Heart right ventricle (tissue), 16 donors: Measurements from ENCODE around the gene PNKD. TPM values are rescaled to one million over a fixed set of nuclear protein-coding genes. Genes with fewer than 3 reads are reported as not detected.

Experiments used
- ATAC-seq, 8 donors: fragments of 200-7000 bp; cut with Tn5 transposase; one replicate each; pipeline ENCODE4 v1.9.1; 2020; ENCODE audit warnings: mild to moderate bottlenecking in 8 of 8, moderate library complexity in 8 of 8, moderate number of reproducible peaks in 1 of 8
- DNase-seq, 2 donors: peaks; one replicate each; pipeline ENCODE4 v3.0.0-alpha.2; 2020
- H3K27ac ChIP-seq, 10 donors: fragments of 200-600 bp; sonication (generic) in 2 of 10; one replicate each; pipeline versions ENCODE4 v1.5.0 to v1.8.0; 2020 to 2022; ENCODE audit warnings: mild to moderate bottlenecking in 3 of 10
- H3K27me3 ChIP-seq, 7 donors: fragments of 200-600 bp; one replicate each; pipeline ENCODE4 v1.8.0; 2021 to 2022; ENCODE audit warnings: mild to moderate bottlenecking in 2 of 7
- H3K36me3 ChIP-seq, 9 donors: fragments of 200-600 bp; sonication (generic) in 1 of 9; one replicate each; pipeline versions ENCODE4 v1.5.0 to v1.8.0; 2020 to 2022; ENCODE audit warnings: mild to moderate bottlenecking in 2 of 9
- H3K4me1 ChIP-seq, 9 donors: fragments of 200-600 bp; sonication (generic) in 1 of 9; one replicate each; pipeline versions ENCODE4 v1.5.0 to v1.8.0; 2020 to 2022; ENCODE audit warnings: mild to moderate bottlenecking in 4 of 9
- H3K4me3 ChIP-seq, 10 donors: fragments of 200-600 bp; sonication (generic) in 2 of 10; one replicate each; pipeline versions ENCODE4 v1.5.0 to v1.8.0; 2020 to 2022; ENCODE audit warnings: mild to moderate bottlenecking in 7 of 10, moderate library complexity in 2 of 10
- H3K9me3 ChIP-seq, 11 donors: fragments of 200-600 bp in 10 of 11; sonication (generic) in 2 of 11; one replicate each; pipeline versions ENCODE4 v1.5.0 to v1.8.0; 2013 to 2022; ENCODE audit warnings: mild to moderate bottlenecking in 2 of 11, control low read depth in 1 of 11, moderate library complexity in 1 of 11
- CTCF ChIP-seq, 9 donors: fragments of 200-600 bp; sonication (generic) in 2 of 9; IDR thresholded peaks; one replicate each; pipeline versions ENCODE4 v1.5.0 to v1.8.0; 2021 to 2022; ENCODE audit warnings: antibody characterized with exemption in 9 of 9, mild to moderate bottlenecking in 5 of 9, moderate library complexity in 1 of 9
- WGBS, 2 donors: extraction: QIAGEN DNeasy Blood & Tissue Kit; methylation state at CpG; one replicate each; pipeline ENCODE4 v1.1.7; 2013; ENCODE audit warnings: inconsistent platforms in 1 of 2; 5-methylcytosine and 5-hydroxymethylcytosine counted together
- intact Hi-C, 10 donors: fragments of 100-400 bp; cut with DNase I; formaldehyde crosslinking; loops; one replicate each; pipeline versions ENCODE4 v1.11.1 to v1.14.2; 2022
- polyA plus RNA-seq, 2 donors: library from polyadenylated mRNA; stranded (reverse); fragments of 200-250 nt; gene quantifications; one replicate each; pipeline ENCODE4 v1.2.3, GENCODE V29; 2013
- total RNA-seq, 10 donors: library from RNA; stranded (reverse); fragmentation: NEBNext Ultra II Directional in 3 of 10; extraction: Animal tissue kit (Norgen Biotek cat#: 25700) in 3 of 10; gene quantifications; one replicate each; pipeline versions ENCODE4 v1.2.1 to v1.2.4, GENCODE V29; 2021 to 2023
- donor health status: Arrhythmogenic right ventricular cardiomyopathy.
- donor health status: ischemic (EF 13 %, LVEDD 7.1; RV severe dilation, severe dysfunction).
- donor health status: healthy with polysubstance abuse.
- donor health status: DM: no; HTN: yes; CAD: no.
- donor health status: DM: no; HTN: no; CAD: no.
- donor health status: ischemic (EF 25% LVEDD 6.9; RV normal size, moderate dysfunction).
- donor health status: ischemic (EF 25% LVEDD 5.7; RV mildly dilated, moderate dysfunction).
- donor health status: healthy.
- donor health status: DM: yes; HTN: yes; CAD: no.
- donor health status: Ischemic cardiomyopathy.
- donor health status: ischemic (EF 35%, LVEDD 5.7; RV mildly dilated, moderate dysfunction).
- donor health status: nonischemic (EF 11% LVEDD 7.7; RV severe dilation, severe dysfunction).
- donor health status: DM: yes; HTN: yes; CAD: no.
- donor health status: PGD.
- donor health status: ischemic (EF 29% LVEDD 5.4; RV normal size, mild dysfunction).
- donor health status: nonischemic (EF 23%, LVEDD 6.1; RV moderate dilation, normal function).

The PNKD gene
- total and polyA plus RNA-seq, 12 donors = 56.9 to 138 (median 75.7) TPM

- Histone ChIP-seq H3K4me3 (no peak overlapping the region), H3K27ac (peak overlapping the region in 1 of 10 donors; percentile 16), H3K27me3 (no peaks in the 10 kb centered on the region), H3K9me3 (no peaks in the 10 kb centered on the region), H3K36me3 (peaks cover 0 to 95% (median 26%) of the 10 kb centered on the region in 9 donors), H3K4me1 (peaks cover 6 to 97% (median 65%) of the 10 kb centered on the region in 9 donors)
- WGBS, 2 donors = 61 to 63% methylated on average over 1 of the region's 1 CpG
- TF ChIP-seq CTCF (IDR thresholded peaks at IDR 0.05) = no peak
- ATAC-seq (no peak), DNase-seq (no peak)
- intact Hi-C loops = loop anchor here in 1 of 10 donors (5.0 kb wide), 1 partner anchor 33 kb away; no protein-coding TSS in a partner anchor
Observed at GRCh38 chr2:218224186-218224585, 46.1 kb upstream of the PNKD start.

- Histone ChIP-seq H3K27ac (no peak overlapping the region), H3K9me3 (no peaks in the 10 kb centered on the region), H3K4me1 (peaks cover 0 to 95% (median 55%) of the 10 kb centered on the region in 9 donors), H3K27me3 (no peaks in the 10 kb centered on the region), H3K4me3 (no peak overlapping the region), H3K36me3 (peaks cover 0 to 95% (median 47%) of the 10 kb centered on the region in 9 donors)
- WGBS, 2 donors = 74 to 83% methylated on average over 3 of the region's 3 CpGs
- intact Hi-C loops = no loop called here
- no peak for TF ChIP-seq CTCF (IDR thresholded peaks at IDR 0.05)
- no peak for DNase-seq
- no peak for ATAC-seq
Observed at GRCh38 chr2:218226903-218227302, 43.4 kb upstream of the PNKD start.

GRCh38 chr2:218228366-218229090 is 41.8 kb upstream of the PNKD start:
- Histone ChIP-seq H3K27me3 (no peaks in the 10 kb centered on the region), H3K27ac (peak overlapping the region in 8 of 10 donors; percentile 47 to 81 (median 63)), H3K9me3 (no peaks in the 10 kb centered on the region), H3K4me3 (peak overlapping the region in 1 of 10 donors; percentile 2), H3K36me3 (peaks cover 0 to 100% (median 55%) of the 10 kb centered on the region in 9 donors), H3K4me1 (peaks cover 0 to 88% (median 39%) of the 10 kb centered on the region in 9 donors)
- DNase-seq = no peak
- intact Hi-C loops = no loop called here
- ATAC-seq = peak in 1 of 8 donors; percentile 22
- WGBS, 2 donors = 89 to 92% methylated on average over 6 of the region's 6 CpGs
- TF ChIP-seq CTCF (IDR thresholded peaks at IDR 0.05) = no peak

- DNase-seq (no peak), ATAC-seq (peak in 7 of 8 donors; percentile 67 to 90 (median 83))
- H3K27ac ChIP-seq = peak overlapping the region in 8 of 10 donors; percentile 47 to 81 (median 63)
- peaks cover 0 to 82% (median 33%) of the 10 kb centered on the region in 9 donors for H3K4me1 ChIP-seq
- peak overlapping the region in 2 of 10 donors; percentile 2 to 22 for H3K4me3 ChIP-seq
- intact Hi-C loops = no loop called here
- no peaks in the 10 kb centered on the region for H3K9me3 ChIP-seq
- TF ChIP-seq CTCF (IDR thresholded peaks at IDR 0.05) = no peak
- 11 to 12% methylated on average over 3 of the region's 3 CpGs for WGBS, 2 donors
- H3K27me3 ChIP-seq = no peaks in the 10 kb centered on the region
- peaks cover 0 to 100% (median 55%) of the 10 kb centered on the region in 9 donors for H3K36me3 ChIP-seq
Observed at GRCh38 chr2:218229239-218229638, 41.1 kb upstream of the PNKD start.
